GM19395 (cell line): ENCODE results near the gene BUD31.
A peak's percentile ranks its signal among the peaks of the same experiment; 100 is the strongest.
"Not testable (repeated sequence)": the region's sequence is repeated elsewhere in the genome, so short reads cannot be mapped to it uniquely, and the experiment has no call there.

ENCODE experiments used
- ATAC-seq: cut with Tn5 transposase; IDR thresholded peaks from one replicate; pipeline ENCODE4 v1.9.1; 2021; ENCODE audit warnings: mild to moderate bottlenecking, moderate library complexity; ENCODE audit not compliant: unreplicated experiment

BUD31 gene

GRCh38 chr7:99380032-99380822, 28.5 kb upstream of the BUD31 start:
- ATAC-seq = peak; percentile 47

- peak; percentile 75 for ATAC-seq
Measured at GRCh38 chr7:99380823-99381663, 27.7 kb upstream of the BUD31 start.

GRCh38 chr7:99381664-99382075, 27.1 kb upstream of the BUD31 start:
- no peak for ATAC-seq

GRCh38 chr7:99383203-99383602, 25.6 kb upstream of the BUD31 start:
- ATAC-seq = no peak

GRCh38 chr7:99383791-99384370, 24.9 kb upstream of the BUD31 start:
- no peak for ATAC-seq

GRCh38 chr7:99384523-99384922, 24.2 kb upstream of the BUD31 start:
- no peak for ATAC-seq

GRCh38 chr7:99385564-99385963, 23.2 kb upstream of the BUD31 start:
- ATAC-seq = no peak

GRCh38 chr7:99386584-99387238, 22.1 kb upstream of the BUD31 start:
- ATAC-seq = no peak

- not testable (repeated sequence) for ATAC-seq
Measured at GRCh38 chr7:99387239-99387635, 21.5 kb upstream of the BUD31 start.

- no peak for ATAC-seq
Measured at GRCh38 chr7:99387912-99388311, 20.9 kb upstream of the BUD31 start.

- no peak for ATAC-seq
Measured at GRCh38 chr7:99389772-99390171, 19.0 kb upstream of the BUD31 start.

GRCh38 chr7:99390941-99391602, 17.7 kb upstream of the BUD31 start:
- no peak for ATAC-seq

GRCh38 chr7:99392046-99392445, 16.7 kb upstream of the BUD31 start:
- ATAC-seq = no peak

GRCh38 chr7:99392659-99393354, 16.0 kb upstream of the BUD31 start:
- peak; percentile 71 for ATAC-seq

GRCh38 chr7:99393355-99394187, 15.2 kb upstream of the BUD31 start:
- ATAC-seq = no peak

GRCh38 chr7:99394188-99394502, 14.6 kb upstream of the BUD31 start:
- ATAC-seq = no peak

GRCh38 chr7:99395616-99396327, 13.0 kb upstream of the BUD31 start:
- ATAC-seq = no peak

GRCh38 chr7:99396418-99397296, 12.1 kb upstream of the BUD31 start:
- ATAC-seq = no peak
